Stomach (tissue), 9 donors: ENCODE data around the gene NOXRED1. TPM values are rescaled to one million over a fixed set of nuclear protein-coding genes. Genes with fewer than 3 reads are reported as not detected.

ENCODE experiments used
- DNase-seq, 2 donors: peaks; one replicate each; pipeline versions ENCODE4 v3.0.0 to v3.0.0-alpha.2; 2013 to 2019
- H3K27ac ChIP-seq, 5 donors: fragments of 200-600 bp in 4 of 5; sonication (generic) in 4 of 5; one replicate each; pipeline ENCODE4 v1.5.1; 2013 to 2019; ENCODE audit warnings: mild to moderate bottlenecking in 1 of 5, moderate library complexity in 1 of 5
- H3K27me3 ChIP-seq, 3 donors: fragments of 200-600 bp; sonication (generic); one replicate each; pipeline ENCODE4 v1.5.1; 2017 to 2019; ENCODE audit warnings: mixed run types in 1 of 3
- H3K36me3 ChIP-seq, 4 donors: fragments of 200-600 bp; sonication (generic); 1 replicate in 3 of 4; 2 replicates in 1 of 4; pipeline ENCODE4 v1.5.1; 2016 to 2019
- H3K4me1 ChIP-seq, 4 donors: fragments of 200-600 bp; sonication (generic); one replicate each; pipeline ENCODE4 v1.5.1; 2016 to 2019
- H3K4me3 ChIP-seq, 4 donors: fragments of 200-600 bp; sonication (generic) in 3 of 4; one replicate each; pipeline ENCODE4 v1.5.1; 2016 to 2019; ENCODE audit warnings: mild to moderate bottlenecking in 1 of 4
- H3K9me3 ChIP-seq, 4 donors: fragments of 200-600 bp; sonication (generic); one replicate each; pipeline ENCODE4 v1.5.1; 2016 to 2019
- CTCF ChIP-seq, 7 experiments: fragments of 450-650 bp in 4 of 7; fragments of 200-600 bp in 3 of 7; sonication (generic) in 3 of 7; IDR thresholded peaks; one replicate each; pipeline ENCODE4 v1.5.1; 2016 to 2019; ENCODE audit warnings: antibody characterized with exemption in 7 of 7, control low read depth in 2 of 7, mild to moderate bottlenecking in 1 of 7
- EP300 ChIP-seq: sonication (generic); formaldehyde crosslinking; IDR thresholded peaks from one replicate; pipeline ENCODE4 v1.6.1; 2017; ENCODE audit warnings: antibody characterized with exemption
- POLR2A ChIP-seq, 4 donors: fragments of 450-650 bp; IDR thresholded peaks; one replicate each; pipeline ENCODE4 v1.6.1; 2016; ENCODE audit warnings: antibody characterized with exemption in 4 of 4, control low read depth in 2 of 4, mild to moderate bottlenecking in 1 of 4, moderate library complexity in 1 of 4
- POLR2AphosphoS5 ChIP-seq, 3 donors: sonication (generic); formaldehyde crosslinking; IDR thresholded peaks; one replicate each; pipeline ENCODE4 v1.6.1; 2016; ENCODE audit warnings: antibody characterized with exemption in 3 of 3
- WGBS, 5 donors: extraction: QIAGEN DNeasy Blood & Tissue Kit in 3 of 5; methylation state at CpG; one replicate each; pipeline versions ENCODE4 v1.1.5 to v1.1.7; 2013 to 2018; 5-methylcytosine and 5-hydroxymethylcytosine counted together
- intact Hi-C: fragments of 100-400 bp; cut with DNase I; formaldehyde crosslinking; loops from one replicate; pipeline ENCODE4 v1.15.1; 2023; ENCODE audit warnings: low total_unique reads
- polyA plus RNA-seq, 3 donors: library from polyadenylated mRNA; stranded (reverse); fragments of 200-250 nt; gene quantifications; one replicate each; pipeline ENCODE4 v1.2.3, GENCODE V29; 2013
- total RNA-seq, 5 donors: library from RNA; depleted of rRNA; stranded (reverse); fragments of >200 nt; gene quantifications; one replicate each; pipeline versions ENCODE4 v1.1.0 to v1.2.3, GENCODE V29; 2014 to 2016
- donor health status: healthy with polysubstance abuse.
- donor health status: Bipolar disorder and iron deficiency.
- donor health status: healthy.

Gene NOXRED1
- total and polyA plus RNA-seq, 8 donors, result 0.08 to 0.46 (median 0.18) TPM; not detected in 5

GRCh38 chr14:77407158-77407557 is 16.2 kb downstream of the NOXRED1 start:
- no peak overlapping the region for H3K4me3 ChIP-seq
- WGBS, 5 donors, result 71 to 85% (median 79%) methylated on average over 2 of the region's 2 CpGs
- H3K36me3 ChIP-seq, result no peaks in the 10 kb centered on the region
- H3K27me3 ChIP-seq, result no peaks in the 10 kb centered on the region
- no peaks in the 10 kb centered on the region for H3K9me3 ChIP-seq
- no peak for DNase-seq
- peak overlapping the region in 2 of 5 donors; percentile 51 to 60 for H3K27ac ChIP-seq
- H3K4me1 ChIP-seq, result no peaks in the 10 kb centered on the region
- no peak for TF ChIP-seq POLR2A (IDR thresholded peaks at IDR 0.05)
- intact Hi-C loops, result no loop called here

GRCh38 chr14:77406718-77407117 is 16.6 kb downstream of the NOXRED1 start:
- no peaks in the 10 kb centered on the region for H3K27me3 ChIP-seq
- no peaks in the 10 kb centered on the region for H3K4me1 ChIP-seq
- intact Hi-C loops, result no loop called here
- H3K9me3 ChIP-seq, result no peaks in the 10 kb centered on the region
- H3K27ac ChIP-seq, result peak overlapping the region in 2 of 5 donors; percentile 37 to 60
- TF ChIP-seq POLR2A (IDR thresholded peaks at IDR 0.05) (no peak), POLR2AphosphoS5 (IDR thresholded peaks at IDR 0.05) (no peak), EP300 (no peak), CTCF (IDR thresholded peaks at IDR 0.05) (no peak)
- no peak overlapping the region for H3K4me3 ChIP-seq
- 39 to 73% (median 55%) methylated on average over 6 of the region's 6 CpGs for WGBS, 5 donors
- no peaks in the 10 kb centered on the region for H3K36me3 ChIP-seq
- peak in 1 of 2 donors; percentile 25 for DNase-seq

- H3K27me3 ChIP-seq, result no peaks in the 10 kb centered on the region
- H3K27ac ChIP-seq, result no peak overlapping the region
- no peak for DNase-seq
- TF ChIP-seq POLR2AphosphoS5 (IDR thresholded peaks at IDR 0.05) (no peak), POLR2A (IDR thresholded peaks at IDR 0.05) (no peak), EP300 (no peak)
- no peak overlapping the region for H3K4me3 ChIP-seq
- no peaks in the 10 kb centered on the region for H3K9me3 ChIP-seq
- no peaks in the 10 kb centered on the region for H3K4me1 ChIP-seq
- 49 to 64% (median 53%) methylated on average over 3 of the region's 3 CpGs for WGBS, 5 donors
- intact Hi-C loops, result no loop called here
- H3K36me3 ChIP-seq, result no peaks in the 10 kb centered on the region
These were observed 17.2 kb downstream of the NOXRED1 start for GRCh38 chr14:77406086-77406485.

GRCh38 chr14:77403768-77404167 is 19.6 kb downstream of the NOXRED1 start:
- TF ChIP-seq EP300 (no peak), CTCF (IDR thresholded peaks at IDR 0.05) (no peak), POLR2AphosphoS5 (IDR thresholded peaks at IDR 0.05) (no peak), POLR2A (IDR thresholded peaks at IDR 0.05) (no peak)
- no peak overlapping the region for H3K27ac ChIP-seq
- no peaks in the 10 kb centered on the region for H3K36me3 ChIP-seq
- no peak overlapping the region for H3K4me3 ChIP-seq
- intact Hi-C loops, result no loop called here
- 78 to 92% (median 92%) methylated on average over 3 of the region's 3 CpGs for WGBS, 5 donors
- no peaks in the 10 kb centered on the region for H3K4me1 ChIP-seq
- no peak for DNase-seq
- H3K9me3 ChIP-seq, result no peaks in the 10 kb centered on the region
- H3K27me3 ChIP-seq, result no peaks in the 10 kb centered on the region

GRCh38 chr14:77400216-77400615 is 23.1 kb downstream of the NOXRED1 start:
- no peak overlapping the region for H3K27ac ChIP-seq
- DNase-seq, result no peak
- TF ChIP-seq POLR2AphosphoS5 (IDR thresholded peaks at IDR 0.05), result no peak
- TF ChIP-seq EP300, result no peak
- no peak for TF ChIP-seq CTCF (IDR thresholded peaks at IDR 0.05)
- TF ChIP-seq POLR2A (IDR thresholded peaks at IDR 0.05), result no peak
- H3K36me3 ChIP-seq, result no peaks in the 10 kb centered on the region
- 77 to 81% (median 81%) methylated on average over 6 of the region's 6 CpGs for whole genome bisulfite sequencing, 5 donors
- no peaks in the 10 kb centered on the region for H3K4me1 ChIP-seq
- no peaks in the 10 kb centered on the region for H3K27me3 ChIP-seq
- intact Hi-C loops, result no loop called here
- no peaks in the 10 kb centered on the region for H3K9me3 ChIP-seq
- no peak overlapping the region for H3K4me3 ChIP-seq
